Activated gamma-delta T cell treated with Interleukin-2 at 50 U/mL for 16 hours (primary cell): ENCODE measurements around the gene SDF4.
A peak's percentile ranks its signal among the peaks of the same experiment; 100 is the strongest.

ENCODE experiments used
- DNase-seq: peaks from one replicate; pipeline ENCODE4 v3.0.0-alpha.2; 2020

Gene SDF4

DNA sequence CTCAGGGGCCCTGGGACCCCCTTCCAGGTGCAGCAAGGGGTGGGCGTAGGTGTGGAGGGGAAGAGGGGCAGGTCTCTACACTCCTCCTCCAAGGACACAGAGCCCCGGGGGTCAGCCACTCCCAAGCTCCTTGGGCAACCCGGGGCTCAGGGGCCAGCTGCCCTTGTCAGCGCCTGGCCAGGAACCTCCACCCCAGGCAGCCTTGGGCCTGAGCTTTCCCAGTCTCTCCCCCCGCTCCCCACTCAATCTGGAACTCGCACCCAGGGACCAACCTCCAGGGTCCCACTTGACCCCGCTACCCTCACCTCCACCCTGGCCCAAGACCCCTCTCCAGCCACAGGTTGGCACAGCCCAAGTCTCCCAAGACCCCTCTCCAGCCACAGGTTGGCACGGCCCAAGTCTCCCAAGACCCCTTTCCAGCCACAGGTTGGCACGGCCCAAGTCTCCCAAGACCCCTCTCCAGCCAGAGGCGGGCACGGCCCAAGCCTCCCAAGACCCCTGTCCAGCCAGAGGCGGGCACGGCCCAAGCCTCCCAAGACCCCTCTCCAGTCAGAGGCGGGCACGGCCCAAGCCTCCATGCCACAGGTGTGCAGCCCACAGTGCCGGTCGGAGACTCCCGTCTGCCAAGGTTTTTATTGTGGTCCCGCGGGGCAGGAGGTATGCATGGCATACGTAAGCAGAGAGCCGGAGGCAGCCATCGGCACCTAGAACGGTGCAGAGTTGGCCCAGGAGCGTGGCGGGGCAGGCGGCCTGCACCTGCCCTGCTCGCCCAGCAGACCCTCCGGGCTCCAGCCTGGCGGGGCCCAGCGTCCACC, 20.9 kb downstream of the SDF4 start:
- no peak for DNase-seq

DNA sequence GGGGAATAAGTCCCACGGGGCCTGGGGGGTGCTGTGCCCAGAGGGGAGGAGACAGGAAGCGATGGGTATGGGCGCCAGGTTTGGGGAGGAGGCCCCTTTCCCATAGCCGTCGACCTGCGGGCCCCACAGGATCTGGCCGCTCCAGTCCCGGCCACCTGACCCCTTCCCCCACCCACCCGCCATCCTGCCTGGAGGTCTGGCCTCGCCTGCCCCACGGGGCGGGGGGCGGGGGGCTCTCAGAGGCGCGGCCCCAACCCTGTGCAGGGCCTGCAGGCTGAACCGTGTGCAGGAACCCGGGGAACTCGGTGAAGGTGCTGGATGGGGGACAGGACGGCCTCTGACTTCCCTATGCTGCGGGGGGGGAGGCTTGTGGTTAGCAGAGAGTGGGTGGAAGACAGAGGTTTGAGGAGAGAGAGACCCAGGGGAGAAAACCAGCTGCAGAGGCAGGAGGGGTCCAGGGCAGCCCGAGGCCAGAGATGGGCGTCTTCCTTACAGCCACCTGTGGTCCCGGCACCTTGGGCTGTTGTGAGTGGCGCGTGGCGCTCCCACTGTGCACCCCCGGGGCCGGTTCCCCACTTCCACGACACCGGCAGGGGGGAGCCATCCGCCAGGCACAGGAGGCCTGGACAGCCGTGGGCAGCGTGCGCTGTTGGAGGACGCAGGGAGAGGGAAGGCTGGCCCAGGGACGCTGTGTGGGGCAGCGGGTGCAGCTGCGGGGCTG, 22.9 kb downstream of the SDF4 start:
- DNase-seq, result peak; percentile 37

DNA sequence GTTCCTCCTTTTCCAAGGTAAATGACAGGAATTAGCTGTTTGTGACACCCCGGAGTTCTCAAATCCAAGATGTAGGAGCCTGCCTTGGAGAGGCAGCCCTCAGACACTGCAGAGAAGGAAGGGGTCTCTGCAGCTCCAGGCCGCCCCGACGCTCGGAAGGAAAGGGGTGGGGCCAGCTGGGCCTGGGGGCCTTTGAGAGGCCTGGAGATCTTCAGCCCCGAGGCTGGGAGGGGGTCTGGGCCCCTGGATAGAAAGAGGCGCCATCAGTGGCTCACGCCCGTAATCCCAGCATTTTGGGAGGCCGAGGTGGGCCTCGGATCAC, 24.3 kb downstream of the SDF4 start:
- no peak for DNase-seq

DNA sequence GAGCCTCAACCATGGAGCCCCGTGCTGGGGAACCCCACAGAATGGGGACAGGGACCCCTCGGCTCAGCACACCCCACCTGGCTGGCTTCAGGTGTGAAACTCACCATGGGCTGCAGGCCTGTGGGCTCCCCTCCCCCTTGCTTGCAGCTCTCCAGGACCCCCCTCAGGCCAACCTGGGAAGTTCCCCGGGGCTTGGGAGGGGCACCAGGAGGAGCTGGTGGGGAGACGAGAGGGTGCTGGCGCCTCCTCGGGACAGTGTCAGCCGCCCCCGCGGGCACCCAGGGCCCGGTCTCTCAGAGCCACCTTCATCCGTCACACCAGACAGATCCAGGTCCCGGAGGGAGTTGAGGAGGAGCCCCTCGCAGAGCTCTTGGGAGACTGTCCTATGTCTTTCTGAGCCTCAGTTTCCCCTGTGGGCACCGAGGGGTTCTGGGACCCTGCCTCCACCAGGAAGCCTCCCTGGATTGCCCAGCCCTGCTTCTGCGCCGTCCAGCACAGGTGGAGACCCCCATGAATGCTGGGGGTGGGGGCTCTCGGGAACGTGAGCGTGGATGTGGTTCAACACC, 24.8 kb downstream of the SDF4 start:
- no peak for DNase-seq

DNA sequence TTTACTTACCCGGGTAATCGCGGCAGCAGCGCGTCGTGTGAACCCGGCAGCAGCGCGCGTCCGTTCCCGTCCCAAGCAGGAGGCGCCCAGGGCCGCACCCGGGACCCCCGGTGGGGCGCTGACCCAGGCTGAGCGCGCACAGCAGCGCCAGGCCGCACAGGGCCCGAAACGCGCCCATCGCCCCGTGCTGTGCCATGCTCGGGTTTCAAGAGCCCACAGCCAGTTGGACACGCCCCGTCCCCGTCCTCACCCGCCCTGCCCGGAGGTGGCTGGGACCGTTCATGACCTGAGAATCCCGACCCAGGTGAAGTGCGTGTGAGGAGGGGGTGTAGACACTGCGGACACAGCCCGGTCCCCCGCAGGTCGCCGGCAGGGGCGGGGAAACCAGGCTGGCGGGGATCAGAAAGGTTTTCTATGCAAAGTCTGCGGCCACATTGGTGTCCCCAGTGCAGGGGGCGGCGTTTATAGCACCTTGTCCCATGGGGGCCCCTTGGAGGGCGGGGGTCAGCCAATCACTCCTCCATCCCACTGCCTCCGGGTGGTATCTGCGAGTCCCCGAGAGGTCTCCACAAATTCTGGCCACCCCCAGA, 25.3 kb downstream of the SDF4 start, which contains the start of gene TNFRSF18:
TNFRSF18 (minus strand) TSS at position 217 of the 590 bp plus-strand sequence; CDS start at position 196, 21 bp downstream.
- DNase-seq, result no peak

DNA sequence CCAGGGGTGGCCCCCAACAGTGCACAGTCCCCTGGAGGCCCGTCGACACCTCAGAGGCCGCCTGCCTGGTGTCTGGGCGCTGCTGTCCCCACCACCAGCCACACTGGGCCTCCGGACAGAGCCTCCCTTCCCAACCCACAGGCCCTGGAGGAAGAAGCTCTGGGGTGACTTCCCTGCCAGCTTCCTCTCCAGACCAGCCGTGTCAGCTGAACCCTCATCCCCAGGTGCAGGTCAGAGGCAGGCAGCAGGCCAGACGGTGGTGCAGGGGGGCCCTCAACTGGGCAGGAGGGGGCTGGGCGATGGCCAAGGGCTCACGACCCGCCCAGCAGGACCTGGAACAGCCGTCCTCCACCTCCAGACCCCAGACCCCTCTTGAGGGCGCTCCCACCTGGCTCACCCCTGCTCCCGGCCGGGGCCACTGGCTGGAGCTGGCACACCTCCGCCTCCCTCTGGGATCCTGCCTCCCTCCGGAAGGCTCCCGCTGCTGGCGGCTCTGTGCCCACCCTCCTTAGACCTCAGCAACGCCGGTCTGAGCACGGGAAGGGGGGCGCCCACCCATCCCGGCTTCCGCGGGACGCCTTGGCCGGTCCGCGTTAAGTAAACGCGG, 25.9 kb downstream of the SDF4 start:
- no peak for DNase-seq

DNA sequence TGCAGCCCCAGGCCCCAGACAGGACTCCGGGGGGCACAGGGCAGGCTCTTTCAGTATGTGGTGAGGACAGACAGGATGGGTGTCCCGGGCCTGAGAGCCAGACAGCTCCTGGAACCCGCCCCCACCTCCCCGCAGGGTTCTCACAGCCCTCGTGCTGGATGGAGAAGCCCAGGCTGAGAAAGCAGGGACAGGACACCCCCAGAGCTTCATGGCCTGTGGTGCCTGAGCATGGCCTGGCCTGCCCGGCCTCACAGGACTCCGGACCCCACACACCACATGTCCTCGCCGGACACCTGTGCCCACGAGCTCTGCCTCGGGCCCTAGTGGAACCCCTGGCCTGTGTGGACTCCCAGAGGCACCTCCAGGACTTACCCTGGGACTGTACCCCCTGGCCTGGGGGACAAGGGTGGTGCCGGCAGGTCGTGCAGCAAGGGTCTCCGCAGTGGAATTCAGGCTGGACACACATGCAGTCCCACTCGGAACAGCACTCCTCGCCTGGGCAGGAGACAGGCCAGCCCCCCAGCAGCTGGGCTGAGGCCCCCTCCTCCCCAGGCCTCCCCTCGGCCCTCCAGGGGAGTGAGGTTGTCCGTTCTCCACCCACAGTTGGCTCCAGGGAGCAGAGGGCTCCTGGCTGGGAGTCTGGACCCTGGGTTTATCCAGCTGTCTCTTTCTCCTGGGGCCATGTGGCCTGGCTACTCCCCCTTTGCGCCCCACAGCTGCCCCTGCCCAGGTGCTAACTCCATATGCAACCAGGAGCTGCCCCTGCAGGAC, 26.6 kb downstream of the SDF4 start:
- DNase-seq, result no peak

DNA sequence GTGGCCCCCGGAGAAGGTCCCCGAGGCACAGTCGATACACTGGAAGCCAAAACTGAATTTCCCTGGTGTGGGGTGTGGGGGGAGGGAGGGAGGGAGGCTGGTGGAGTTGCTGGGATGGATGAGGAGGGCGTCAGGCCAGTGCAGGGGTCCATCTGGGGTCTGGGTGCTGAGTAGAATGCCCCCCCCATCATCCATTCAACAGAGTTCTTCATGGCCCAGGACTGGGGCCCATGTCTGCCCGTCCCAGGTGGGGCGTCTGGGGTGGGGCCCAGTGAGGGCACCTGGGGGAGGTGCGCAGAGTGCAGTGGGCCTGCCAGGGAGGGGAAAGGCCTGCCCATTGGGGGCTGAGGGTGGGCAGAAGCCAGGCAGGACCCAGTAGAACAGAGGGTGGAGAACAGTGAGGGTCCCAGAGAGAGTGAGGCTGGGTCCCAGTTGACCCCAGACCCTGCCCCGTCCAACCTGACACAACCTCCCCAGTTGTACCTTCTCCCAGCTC, 27.3 kb downstream of the SDF4 start:
- DNase-seq, result no peak

DNA sequence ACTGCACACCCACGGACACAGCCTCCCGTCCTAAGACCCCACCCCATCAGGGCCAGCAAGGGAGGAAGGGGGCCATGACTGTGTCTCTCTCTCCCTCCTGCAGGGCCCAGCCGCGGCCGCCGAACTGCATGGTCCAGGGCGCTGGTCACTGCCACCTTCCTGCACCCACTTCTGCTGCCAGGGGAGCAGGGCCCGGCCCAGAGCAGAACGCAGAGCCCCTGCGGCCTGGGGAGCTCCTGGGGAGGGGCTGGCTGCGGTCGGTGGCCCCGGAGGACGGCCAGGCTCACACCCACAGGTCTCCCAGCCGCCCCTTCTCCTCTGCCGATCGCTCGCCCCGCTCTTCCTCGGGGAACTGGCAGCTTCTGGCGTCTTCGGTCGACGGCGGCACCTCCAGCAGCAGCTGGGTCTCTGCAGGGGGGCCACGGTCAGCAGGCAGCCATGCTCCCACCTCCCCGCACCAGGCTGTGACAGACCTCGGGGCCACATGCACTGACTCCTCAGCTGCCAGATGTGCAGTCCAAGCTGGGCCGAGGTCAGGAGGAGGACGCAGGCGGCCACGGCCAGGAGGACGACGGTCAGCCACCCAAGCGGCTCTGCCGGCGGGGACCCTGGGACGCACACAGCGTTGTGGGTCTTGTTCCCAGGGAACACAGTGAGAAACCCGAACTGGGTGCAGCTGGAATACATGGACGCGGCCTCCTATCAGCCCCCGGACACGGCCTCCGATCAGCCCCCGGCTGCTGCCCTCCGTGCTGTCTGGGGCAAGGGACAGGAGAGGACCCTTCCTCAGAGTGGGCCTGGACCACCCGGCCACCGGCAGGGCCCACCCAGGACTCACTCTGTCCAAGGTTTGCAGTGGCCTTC, 28.0 kb downstream of the SDF4 start:
- DNase-seq, result no peak

DNA sequence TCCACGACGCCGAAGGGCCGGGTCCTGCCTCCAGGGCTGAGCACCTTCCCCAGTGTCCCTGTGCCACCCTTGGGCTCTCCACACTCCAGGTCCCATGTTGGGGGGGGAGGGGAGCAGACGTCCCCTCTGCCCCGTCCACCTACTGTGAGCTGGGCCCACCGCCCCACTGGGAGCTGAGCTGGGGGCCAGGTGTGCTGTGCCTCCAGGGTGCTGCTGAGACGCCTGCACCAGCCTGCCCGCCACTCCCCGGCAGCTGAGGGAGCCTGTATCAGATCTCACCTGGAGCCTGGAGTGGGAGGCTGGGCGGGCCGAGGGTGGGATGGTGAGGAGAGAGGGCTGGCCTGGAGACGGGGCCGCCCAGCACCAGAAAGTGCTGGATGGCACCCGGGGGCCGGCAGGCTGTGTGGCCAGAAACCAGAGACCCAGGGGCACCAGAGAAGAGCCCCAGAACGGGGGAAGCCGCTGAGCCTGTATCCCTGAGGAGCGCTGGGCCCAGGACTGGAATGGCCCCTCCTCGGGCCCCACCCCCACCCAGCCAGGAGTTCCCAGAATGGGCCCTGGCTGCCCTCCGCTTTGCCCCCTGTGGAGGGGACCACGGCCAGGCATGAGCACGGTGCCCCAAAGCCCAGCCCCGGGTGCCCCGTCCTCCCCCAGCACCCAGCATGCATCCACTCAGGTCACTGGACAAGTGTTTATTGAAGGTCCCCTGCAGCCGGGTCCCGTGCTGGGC, 28.8 kb downstream of the SDF4 start:
- DNase-seq, result no peak

DNA sequence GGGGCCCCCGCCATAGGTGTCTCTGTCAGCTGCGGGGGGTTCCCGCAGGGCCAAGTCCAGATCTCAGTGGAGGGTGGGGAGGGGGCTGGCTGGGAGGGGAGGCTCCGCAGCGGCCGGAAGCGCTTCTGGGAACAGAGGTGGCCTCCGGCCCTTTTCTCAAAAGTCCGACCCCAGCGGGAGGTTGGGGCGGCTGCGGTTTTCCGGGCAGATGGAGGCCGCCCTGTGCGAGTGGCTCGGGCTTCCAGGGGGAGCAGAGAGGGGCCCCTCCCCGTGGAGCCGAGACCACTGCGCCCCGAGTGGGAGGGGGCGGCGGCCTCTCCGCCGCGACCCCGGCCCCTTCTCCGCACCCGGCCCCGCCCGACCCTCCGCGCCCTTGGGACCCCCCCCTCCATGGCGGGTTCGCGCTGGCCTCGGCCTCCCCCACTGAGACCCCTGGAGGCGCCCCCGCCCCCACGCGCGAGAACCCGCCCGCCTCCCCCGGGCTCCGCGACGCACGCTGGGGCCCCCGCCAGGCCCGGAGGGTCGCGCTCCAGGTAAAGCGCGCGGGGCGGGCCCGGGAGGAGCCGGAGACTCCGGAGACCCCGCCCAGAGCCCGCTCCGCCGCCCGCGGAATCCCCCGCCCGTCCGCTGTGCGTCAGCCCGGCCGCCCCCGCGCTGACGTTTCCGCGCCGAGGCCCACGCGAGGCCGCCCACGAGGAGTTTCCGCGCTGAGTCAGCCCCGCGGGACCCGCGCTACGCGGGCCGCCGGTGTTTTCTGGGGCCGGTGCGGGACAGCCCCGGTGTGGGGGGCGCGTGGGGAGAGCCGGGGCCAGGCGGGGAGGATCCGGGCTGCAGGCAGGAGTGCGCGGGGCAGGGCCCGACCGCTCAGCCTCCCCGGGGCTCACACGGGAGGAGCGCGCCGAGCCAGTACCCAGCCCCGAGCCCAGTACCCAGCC, 30.7 kb downstream of the SDF4 start:
- DNase-seq, result peak; percentile 75

DNA sequence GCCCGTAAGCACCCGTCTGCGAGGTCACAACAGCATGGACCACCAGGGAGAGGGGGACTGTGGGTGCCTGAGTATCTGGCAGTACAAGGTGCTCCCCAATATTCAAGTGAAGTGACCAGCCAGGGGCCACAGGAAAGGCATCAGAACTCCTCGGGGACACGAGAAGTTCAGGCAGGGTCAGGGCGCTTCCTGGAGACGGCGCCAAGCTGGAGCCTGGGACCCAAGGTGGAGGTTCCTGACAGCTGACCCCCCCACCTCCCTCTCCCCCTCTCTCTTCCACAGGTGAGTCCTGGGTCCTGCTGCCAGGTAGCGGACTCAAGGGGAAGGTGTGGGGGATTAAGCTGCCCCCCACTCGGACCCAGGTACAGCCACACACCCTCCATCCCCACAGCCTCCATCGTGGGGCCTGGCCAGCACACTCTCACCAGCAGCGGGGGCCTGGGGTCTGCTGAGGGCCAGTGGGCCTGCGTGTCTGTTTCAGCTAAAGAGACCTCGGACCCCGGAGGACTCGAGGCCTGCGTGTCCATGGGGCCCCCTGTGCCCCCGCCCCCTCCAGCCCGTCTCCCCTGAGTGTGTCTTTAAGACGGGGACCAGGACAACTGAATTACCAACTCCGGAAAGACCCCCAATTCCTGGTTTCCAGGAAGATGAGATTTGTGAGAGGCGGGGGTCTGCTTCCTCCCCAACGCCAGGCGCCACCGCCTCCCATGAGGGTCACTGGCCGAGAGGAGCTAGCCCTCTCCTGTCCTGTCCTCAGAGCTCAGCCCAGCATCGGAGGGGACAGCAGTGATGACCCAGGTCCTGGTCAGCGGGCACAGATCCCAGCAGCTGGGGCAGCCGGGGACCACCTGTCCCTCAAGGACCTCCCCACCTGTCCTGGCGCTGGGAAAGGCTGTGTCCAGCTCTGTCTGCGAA, 31.6 kb downstream of the SDF4 start:
- DNase-seq, result no peak

DNA sequence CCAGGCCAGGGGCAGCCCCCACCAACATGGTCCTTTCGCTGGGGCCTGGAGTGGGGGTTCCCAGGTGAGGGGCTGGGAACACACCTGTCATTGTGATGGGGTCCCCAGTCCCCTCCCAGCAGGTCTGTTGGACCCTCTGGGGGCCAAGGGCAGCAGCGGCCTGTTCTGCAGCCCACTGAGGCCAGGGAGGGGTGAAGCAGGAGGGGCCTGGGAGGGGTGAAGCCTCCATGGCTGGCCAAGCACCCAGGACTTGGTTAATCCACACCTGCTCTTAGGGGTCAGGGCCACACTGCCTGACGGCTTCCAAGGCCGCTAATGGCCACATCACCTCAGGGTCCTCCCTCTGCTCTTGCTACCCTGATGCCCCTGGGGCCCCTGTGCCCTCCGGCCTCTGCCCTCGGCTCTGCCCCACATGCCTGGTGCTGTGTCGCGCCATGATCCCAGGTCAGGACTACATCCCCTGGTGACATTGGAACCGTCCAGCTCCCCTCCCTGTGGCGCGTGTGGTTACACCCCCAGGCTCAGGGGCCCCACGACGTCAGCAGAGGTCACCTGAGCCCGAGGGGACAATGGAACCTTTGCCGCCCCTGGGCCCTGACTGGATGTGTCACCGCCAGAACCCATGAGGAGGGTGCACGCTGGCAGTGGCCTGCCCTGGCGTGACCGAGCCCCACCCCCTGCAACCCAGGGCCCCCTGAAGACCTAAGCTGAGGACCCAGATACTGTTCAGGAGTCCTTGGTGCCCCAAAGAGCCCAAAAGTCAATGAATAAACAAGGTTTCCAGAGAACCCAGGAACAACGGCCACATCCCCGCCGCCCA, 32.5 kb downstream of the SDF4 start:
- DNase-seq, result no peak

DNA sequence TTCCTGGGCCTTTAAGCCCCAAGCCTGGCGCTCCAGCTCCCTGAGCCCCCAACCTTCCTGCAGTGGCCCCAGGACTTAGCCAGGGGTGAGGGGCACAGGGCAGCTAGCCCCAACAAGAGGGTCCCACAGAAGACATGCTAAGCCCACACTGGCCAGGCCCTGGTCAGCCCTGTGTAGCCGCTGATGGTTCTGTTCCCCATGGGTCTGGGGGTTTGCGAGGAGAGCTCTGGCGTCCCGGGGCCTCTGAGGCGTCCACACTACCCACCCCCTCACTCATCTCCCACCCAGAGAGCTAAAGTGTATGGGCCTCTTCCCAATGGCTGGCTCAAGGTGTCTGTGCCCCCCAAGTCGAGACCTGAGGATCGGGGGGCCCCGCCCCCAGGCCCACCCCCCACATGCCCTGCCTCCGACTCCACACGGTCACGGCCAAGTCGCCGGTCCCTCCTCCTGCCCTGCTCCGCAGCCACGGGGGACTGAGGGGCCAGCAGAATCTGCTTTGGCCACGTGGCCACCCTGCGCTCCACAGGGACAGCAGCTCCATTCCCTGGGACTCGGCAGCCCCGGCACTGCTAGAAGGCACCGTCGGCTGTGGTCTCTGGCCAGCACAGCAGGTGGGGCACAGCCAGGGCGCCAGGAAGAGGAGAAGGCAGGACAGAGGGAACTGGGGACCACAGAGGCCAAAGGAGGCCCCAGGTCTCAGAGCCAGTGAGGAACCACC, 33.2 kb downstream of the SDF4 start:
- no peak for DNase-seq

DNA sequence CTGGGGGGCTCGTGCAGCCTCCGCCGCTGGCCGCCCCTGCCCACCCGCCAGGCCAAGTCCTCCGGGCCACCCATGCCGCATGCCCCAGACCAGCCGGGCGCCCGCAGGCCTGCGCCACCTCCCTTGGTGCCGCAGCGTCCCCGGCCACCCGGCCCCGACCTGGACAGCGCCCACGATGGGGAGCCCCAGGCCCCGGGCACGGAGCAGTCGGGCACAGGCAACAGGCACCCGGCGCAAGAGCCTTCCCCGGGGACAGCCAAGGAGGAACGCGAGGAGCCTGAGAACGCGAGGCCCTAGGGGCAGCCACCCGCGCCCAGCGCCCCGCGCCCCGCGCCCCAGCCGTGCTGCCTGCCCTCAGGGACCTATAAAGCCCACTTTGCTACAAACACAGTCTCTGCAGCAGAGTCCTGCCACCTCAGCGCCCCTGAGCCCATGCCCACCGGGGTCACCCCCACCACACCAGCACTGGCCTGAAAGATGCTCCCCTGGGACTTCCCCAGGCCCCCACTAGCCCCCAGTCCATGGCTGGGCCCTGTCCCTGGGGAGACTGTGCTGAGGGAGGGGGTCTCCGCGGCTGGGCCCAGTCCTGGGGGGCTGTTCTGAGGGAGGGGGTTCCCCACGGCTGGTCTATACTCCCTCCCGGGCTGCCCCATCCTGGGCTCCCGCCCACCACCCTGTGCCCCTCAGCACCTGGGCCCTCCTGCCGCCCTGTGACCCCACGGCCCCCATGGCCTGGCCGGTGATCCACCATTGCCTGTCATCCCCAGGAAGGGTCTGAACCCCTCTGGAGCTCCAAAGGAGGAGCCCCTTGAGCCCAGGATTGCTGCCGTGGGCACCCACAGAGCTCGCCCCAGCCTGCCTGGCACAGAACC, 34.0 kb downstream of the SDF4 start:
- DNase-seq, result no peak

DNA sequence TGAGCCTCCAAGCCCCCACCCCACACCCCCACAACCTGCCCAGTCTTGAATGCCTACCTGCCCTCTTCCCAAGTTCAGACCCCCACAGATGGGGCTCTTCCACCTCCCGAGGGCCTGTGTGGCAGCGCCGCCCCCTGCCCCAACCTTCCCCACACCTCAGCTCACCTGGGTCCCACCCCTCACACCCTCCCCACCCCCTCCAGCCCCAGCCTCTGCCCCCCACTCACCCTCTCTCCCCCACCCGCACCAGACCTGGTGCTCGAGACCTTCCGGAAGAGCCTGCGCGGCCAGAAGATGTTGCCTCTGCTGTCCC, 34.7 kb downstream of the SDF4 start:
- no peak for DNase-seq
